B cell (primary cell): ENCODE measurements around the gene PCIF1. TPM values are rescaled to one million over a fixed set of nuclear protein-coding genes. Genes with fewer than 3 reads are reported as not detected.

Source experiments
- ATAC-seq: fragments of 200-7000 bp; cut with Tn5 transposase; one replicate; pipeline ENCODE4 v1.10.0; 2021; ENCODE audit warnings: low read depth, mild to moderate bottlenecking, moderate number of reproducible peaks, moderate library complexity
- CTCF ChIA-PET: fragments of 350-600 bp; sonication (Branson Sonifier 250); formaldehyde crosslinking; loops from one replicate; lab custom pipeline; 2021; ENCODE audit warnings: antibody characterized with exemption, inconsistent platforms; lab: Charles Lee
- POLR2A ChIA-PET: fragments of 350-600 bp; sonication (Branson Sonifier 250); formaldehyde crosslinking; loops from one replicate; lab custom pipeline; 2021; ENCODE audit warnings: antibody characterized with exemption; lab: Charles Lee
- DNase-seq: peaks from one replicate; pipeline ENCODE4 v3.0.0; 2013
- H2AFZ ChIP-seq: 2 replicates; pipeline ENCODE4 v1.6.1; 2012; ENCODE audit warnings: mild to moderate bottlenecking, low read depth, low read length; ENCODE audit not compliant: insufficient read depth, poor library complexity, severe bottlenecking
- H3K27ac ChIP-seq, 2 donors: 1 replicate in 1 of 2; 2 replicates in 1 of 2; pipeline ENCODE4 v1.5.1; 2012 to 2013; ENCODE audit warnings: low read length in 2 of 2, mild to moderate bottlenecking in 2 of 2, moderate library complexity in 1 of 2
- H3K27me3 ChIP-seq, 4 experiments: fragments of 200-600 bp in 1 of 4; sonication (generic) in 1 of 4; replicated peaks in 1 of 4; 1 replicate in 2 of 4; 2 replicates in 2 of 4; pipeline versions ENCODE4 v1.6.1 to v1.7.0; 2013 to 2016; ENCODE audit warnings: low read length in 3 of 4, mild to moderate bottlenecking in 2 of 4, mixed read lengths in 1 of 4, moderate library complexity in 1 of 4; ENCODE audit not compliant: insufficient read depth in 4 of 4, control insufficient read depth in 3 of 4; ENCODE audit errors: control extremely low read depth in 1 of 4
- H3K36me3 ChIP-seq, 2 experiments: replicated peaks in 1 of 2; 1 replicate in 1 of 2; 2 replicates in 1 of 2; pipeline versions ENCODE4 v1.6.1 to v1.7.1; 2013; ENCODE audit warnings: low read length in 1 of 2; ENCODE audit not compliant: insufficient read depth in 2 of 2, control insufficient read depth in 1 of 2; ENCODE audit errors: control extremely low read depth in 1 of 2, extremely low read depth in 1 of 2
- H3K4me1 ChIP-seq, 2 donors: fragments of 200-600 bp in 1 of 2; sonication (generic) in 1 of 2; 1 replicate in 1 of 2; 2 replicates in 1 of 2; pipeline versions ENCODE4 v1.5.1 to v1.6.1; 2013 to 2017; ENCODE audit warnings: low read length in 2 of 2; ENCODE audit not compliant: control insufficient read depth in 2 of 2, insufficient read depth in 2 of 2
- H3K4me2 ChIP-seq: replicated peaks from 2 replicates; pipeline ENCODE3; 2012; ENCODE audit warnings: mild to moderate bottlenecking, low read depth, low read length; ENCODE audit not compliant: poor library complexity, severe bottlenecking
- H3K4me3 ChIP-seq, 5 experiments: fragments of 200-600 bp in 1 of 5; sonication (generic) in 1 of 5; 1 replicate in 3 of 5; 2 replicates in 2 of 5; pipeline versions ENCODE4 v1.5.1 to v1.7.0; 2011 to 2016; ENCODE audit warnings: low read length in 4 of 5, mild to moderate bottlenecking in 4 of 5, low read depth in 2 of 5, control low read depth in 1 of 5, moderate library complexity in 1 of 5; ENCODE audit not compliant: insufficient read depth in 1 of 5; ENCODE audit errors: control extremely low read depth in 1 of 5, extremely low read depth in 1 of 5
- H3K79me2 ChIP-seq: fragments of 200-600 bp; sonication (generic); one replicate; pipeline ENCODE4 v1.6.0; 2016; ENCODE audit warnings: low read length; ENCODE audit not compliant: control insufficient read depth, insufficient read depth
- H3K9ac ChIP-seq: fragments of 200-600 bp; sonication (generic); 2 replicates; pipeline ENCODE4 v1.6.1; 2017; ENCODE audit warnings: mild to moderate bottlenecking, low read length, moderate library complexity
- H3K9me3 ChIP-seq, 3 donors: one replicate each; pipeline versions ENCODE4 v1.6.1 to v1.7.1; 2013; ENCODE audit warnings: low read length in 2 of 3; ENCODE audit not compliant: control insufficient read depth in 2 of 3, insufficient read depth in 1 of 3; ENCODE audit errors: control extremely low read depth in 1 of 3
- H4K20me1 ChIP-seq: 2 replicates; pipeline ENCODE4 v1.6.0; 2012; ENCODE audit warnings: mild to moderate bottlenecking, low read length; ENCODE audit not compliant: insufficient read depth, control insufficient read depth, poor library complexity, severe bottlenecking
- H3K27ac Mint-ChIP-seq: one replicate; pipeline ENCODE4 v1.8.0; 2021; ENCODE audit warnings: mixed read lengths
- H3K27me3 Mint-ChIP-seq: one replicate; pipeline ENCODE4 v1.8.0; 2021; ENCODE audit warnings: mixed read lengths
- H3K4me1 Mint-ChIP-seq: one replicate; pipeline ENCODE4 v1.8.0; 2021; ENCODE audit warnings: mixed read lengths
- H3K4me3 Mint-ChIP-seq: one replicate; pipeline ENCODE4 v1.8.0; 2021; ENCODE audit warnings: mixed read lengths
- H3K9me3 Mint-ChIP-seq: one replicate; pipeline ENCODE4 v1.8.0; 2022; ENCODE audit warnings: mixed read lengths; ENCODE audit not compliant: insufficient read depth
- EZH2 ChIP-seq: IDR thresholded peaks from 2 replicates; pipeline ENCODE4 v1.6.1; 2012; ENCODE audit warnings: borderline replicate concordance, low read depth, mild to moderate bottlenecking, moderate library complexity, low read length; ENCODE audit not compliant: insufficient read depth, poor library complexity, severe bottlenecking
- WGBS: methylation state at CpG from one replicate; pipeline ENCODE4 v1.1.5; 2013; ENCODE audit warnings: missing lambda C conversion rate; ENCODE audit not compliant: insufficient coverage; 5-methylcytosine and 5-hydroxymethylcytosine counted together
- intact Hi-C: fragments of 100-400 bp; cut with micrococcal nuclease; formaldehyde crosslinking; loops from one replicate; pipeline ENCODE4 v1.10.0; 2022
- polyA plus RNA-seq: library from polyadenylated mRNA; depleted of rRNA; stranded (reverse); fragments of >200 nt; gene quantifications from 2 replicates; pipeline ENCODE4 v1.2.3, GENCODE V29; 2012
- total RNA-seq, 2 donors: library from RNA; stranded (reverse); fragments of 120-200 nt in 1 of 2; gene quantifications; 1 replicate in 1 of 2; 2 replicates in 1 of 2; pipeline versions ENCODE4 v1.2.3 to v1.2.4, GENCODE V29; 2013 to 2022
- TF ChIP-seq, protein P1 (sequence below): fragments of 200-600 bp; IDR thresholded peaks from one replicate; pipeline ENCODE4 v1.8.0; 2022; ENCODE audit warnings: antibody characterized with exemption, mild to moderate bottlenecking

The PCIF1 gene
- total and polyA plus RNA-seq, 2 donors (not counting 1 experiment from before 2014, with no cell fraction given), result 74.2 to 79.2 TPM

DNA sequence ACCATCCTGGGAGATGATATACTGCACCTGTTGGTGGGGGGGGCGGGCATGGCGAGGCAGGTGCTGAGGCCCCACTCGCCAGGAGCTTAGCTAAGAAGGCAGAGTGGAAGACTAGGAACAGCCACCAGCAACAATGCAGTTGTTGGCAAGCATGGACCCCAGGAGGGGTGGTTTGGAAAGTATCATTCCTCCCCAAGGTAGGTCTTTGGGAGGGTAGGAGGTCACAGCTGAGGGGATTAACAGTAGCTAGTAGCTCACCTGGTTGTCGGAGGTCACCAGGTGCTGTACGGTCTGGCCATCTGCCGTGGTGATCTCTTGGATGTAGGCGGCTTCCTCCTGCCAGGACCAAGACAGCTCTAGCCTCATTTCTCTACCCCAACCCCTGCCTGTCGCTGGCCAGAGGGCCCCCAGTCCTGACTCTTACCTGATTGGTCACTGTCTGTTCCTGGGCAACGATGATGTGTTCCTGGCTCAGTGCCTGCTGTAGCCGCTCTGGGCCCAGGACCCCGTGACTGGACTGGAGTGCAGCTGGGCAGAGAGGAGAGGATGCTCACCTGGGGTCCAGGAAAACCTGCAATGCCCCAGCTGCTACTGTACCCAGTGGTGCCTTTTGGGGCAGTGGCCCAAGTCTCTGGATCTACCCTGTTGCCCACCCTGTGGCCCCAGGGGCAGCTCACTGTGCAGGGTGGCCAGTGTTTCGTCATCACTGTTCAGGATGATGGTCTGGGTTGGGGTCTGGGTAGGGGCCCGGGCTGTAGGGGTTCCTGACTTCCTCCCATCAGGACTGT lies 15.3 kb downstream of the PCIF1 start:
- H3K9me3 ChIP-seq, result peaks cover 0 to 3% (median 0%) of the 10 kb centered on the region in 3 donors
- no peak overlapping the region for H3K9ac ChIP-seq
- no peaks in the 10 kb centered on the region for H3K27me3 Mint-ChIP-seq
- 94% methylated on average over 11 of the region's 13 CpGs for WGBS
- ATAC-seq (no peak), DNase-seq (no peak)
- H3K9me3 Mint-ChIP-seq, result no peaks in the 10 kb centered on the region
- H3K4me3 Mint-ChIP-seq, result no peak overlapping the region
- TF ChIP-seq, protein P1, sequence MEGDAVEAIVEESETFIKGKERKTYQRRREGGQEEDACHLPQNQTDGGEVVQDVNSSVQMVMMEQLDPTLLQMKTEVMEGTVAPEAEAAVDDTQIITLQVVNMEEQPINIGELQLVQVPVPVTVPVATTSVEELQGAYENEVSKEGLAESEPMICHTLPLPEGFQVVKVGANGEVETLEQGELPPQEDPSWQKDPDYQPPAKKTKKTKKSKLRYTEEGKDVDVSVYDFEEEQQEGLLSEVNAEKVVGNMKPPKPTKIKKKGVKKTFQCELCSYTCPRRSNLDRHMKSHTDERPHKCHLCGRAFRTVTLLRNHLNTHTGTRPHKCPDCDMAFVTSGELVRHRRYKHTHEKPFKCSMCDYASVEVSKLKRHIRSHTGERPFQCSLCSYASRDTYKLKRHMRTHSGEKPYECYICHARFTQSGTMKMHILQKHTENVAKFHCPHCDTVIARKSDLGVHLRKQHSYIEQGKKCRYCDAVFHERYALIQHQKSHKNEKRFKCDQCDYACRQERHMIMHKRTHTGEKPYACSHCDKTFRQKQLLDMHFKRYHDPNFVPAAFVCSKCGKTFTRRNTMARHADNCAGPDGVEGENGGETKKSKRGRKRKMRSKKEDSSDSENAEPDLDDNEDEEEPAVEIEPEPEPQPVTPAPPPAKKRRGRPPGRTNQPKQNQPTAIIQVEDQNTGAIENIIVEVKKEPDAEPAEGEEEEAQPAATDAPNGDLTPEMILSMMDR, result no peak
- no peak for TF ChIP-seq EZH2
- H3K4me1 ChIP-seq, result no peaks in the 10 kb centered on the region
- no peaks in the 10 kb centered on the region for H3K79me2 ChIP-seq
- no peaks in the 10 kb centered on the region for H3K27me3 ChIP-seq
- POLR2A ChIA-PET, result interaction anchor here (1.2 to 2.3 kb wide), 4 partner anchors 11 to 21 kb away, joined by 3 to 10 read pairs (median 5); partner anchors contain the start of gene PCIF1
- no peak overlapping the region for H3K4me2 ChIP-seq
- H3K4me1 Mint-ChIP-seq, result peaks cover 4% of the 10 kb centered on the region
- H4K20me1 ChIP-seq, result peaks cover 17% of the 10 kb centered on the region
- H3K27ac ChIP-seq, result peak overlapping the region in 1 of 2 donors; percentile 3
- H3K36me3 ChIP-seq, result peaks cover 0 to 85% of the 10 kb centered on the region in 2 experiments
- intact Hi-C loops, result no loop called here
- peak overlapping the region; percentile 53 for H3K27ac Mint-ChIP-seq
- CTCF ChIA-PET, result interaction anchor here (0.7 to 3.1 kb wide), 4 partner anchors 12 to 20 kb away, joined by 3 to 11 read pairs (median 4); no protein-coding TSS in a partner anchor
- no peak overlapping the region for H2AFZ ChIP-seq
- no peak overlapping the region for H3K4me3 ChIP-seq

DNA sequence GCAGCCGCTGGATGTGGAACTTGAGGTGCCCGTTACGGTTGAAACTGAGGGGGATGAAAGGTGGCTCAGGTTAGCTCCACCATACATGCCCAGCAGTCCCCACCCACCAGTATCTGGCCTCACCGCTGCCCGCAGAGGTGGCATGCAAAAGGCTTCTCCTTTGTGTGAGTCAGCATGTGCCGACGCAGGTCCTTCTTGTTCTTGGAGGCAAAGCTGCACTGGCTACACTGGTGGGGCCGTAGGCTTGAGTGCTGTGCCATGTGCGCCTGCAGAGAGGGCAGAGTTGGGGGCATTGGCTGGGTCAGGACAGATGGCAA lies 15.8 kb downstream of the PCIF1 start:
- POLR2A ChIA-PET, result interaction anchor here (1.6 kb wide), 1 partner anchor 20 kb away, joined by 5 read pairs; no protein-coding TSS in a partner anchor
- Histone ChIP-seq H3K27me3 (no peaks in the 10 kb centered on the region), H3K4me2 (no peak overlapping the region), H3K79me2 (no peaks in the 10 kb centered on the region), H3K4me1 (no peaks in the 10 kb centered on the region), H3K9me3 (peaks cover 0 to 3% (median 0%) of the 10 kb centered on the region in 3 donors), H3K9ac (no peak overlapping the region), H2AFZ (no peak overlapping the region), H4K20me1 (peaks cover 17% of the 10 kb centered on the region), H3K36me3 (peaks cover 0 to 80% of the 10 kb centered on the region in 2 experiments), H3K27ac (no peak overlapping the region), H3K4me3 (no peak overlapping the region)
- CTCF ChIA-PET, result interaction anchor here (0.5 to 1.8 kb wide), 3 partner anchors 11 to 1392 kb away, joined by 3 to 6 read pairs (median 3); no protein-coding TSS in a partner anchor
- intact Hi-C loops, result no loop called here
- no peaks in the 10 kb centered on the region for H3K9me3 Mint-ChIP-seq
- TF ChIP-seq, protein P1, result no peak
- TF ChIP-seq EZH2, result no peak
- DNase-seq (peak; percentile 16), ATAC-seq (no peak)
- peaks cover 4% of the 10 kb centered on the region for H3K4me1 Mint-ChIP-seq
- no peak overlapping the region for H3K4me3 Mint-ChIP-seq
- no peaks in the 10 kb centered on the region for H3K27me3 Mint-ChIP-seq
- H3K27ac Mint-ChIP-seq, result no peak overlapping the region
- 100% methylated on average over 8 of the region's 9 CpGs for WGBS
